Inflammatory macrophage treated with lipopolysaccharide for 4 hours (primary cell): ENCODE measurements around the gene SAP130.
"Not testable (repeated sequence)": the region's sequence is repeated elsewhere in the genome, so short reads cannot be mapped to it uniquely, and the experiment has no call there.

Experiments used
- DNase-seq: peaks from one replicate; pipeline ENCODE4 v3.0.0-alpha.2; 2020

Gene SAP130

GRCh38 chr2:127945281-127945680 lies 82.6 kb downstream of the SAP130 start:
- DNase-seq, result no peak

- no peak for DNase-seq
Measured at GRCh38 chr2:127943186-127943585, 84.7 kb downstream of the SAP130 start.

- DNase-seq, result no peak
Measured at GRCh38 chr2:127942002-127942401, 85.9 kb downstream of the SAP130 start.

GRCh38 chr2:127941461-127941860 lies 86.4 kb downstream of the SAP130 start:
- DNase-seq, result no peak

GRCh38 chr2:127940641-127941040 lies 87.2 kb downstream of the SAP130 start:
- no peak for DNase-seq

- no peak for DNase-seq
Measured at GRCh38 chr2:127935337-127935736, 92.5 kb downstream of the SAP130 start.

GRCh38 chr2:127932199-127932876 lies 95.5 kb downstream of the SAP130 start:
- DNase-seq, result peak; percentile 6

- no peak for DNase-seq
Measured at GRCh38 chr2:127929449-127929848, 98.4 kb downstream of the SAP130 start.

- no peak for DNase-seq
Measured at GRCh38 chr2:127927384-127927783, 100.5 kb downstream of the SAP130 start.

- no peak for DNase-seq
Measured at GRCh38 chr2:127917916-127918315, 109.9 kb downstream of the SAP130 start.

GRCh38 chr2:127913808-127914457 lies 113.9 kb downstream of the SAP130 start:
- DNase-seq, result no peak

GRCh38 chr2:127911737-127912136 lies 116.1 kb downstream of the SAP130 start:
- DNase-seq, result peak; percentile 50

- no peak for DNase-seq
Measured at GRCh38 chr2:127910415-127910814, 117.4 kb downstream of the SAP130 start.

- no peak for DNase-seq
Measured at GRCh38 chr2:127909019-127909418, 118.8 kb downstream of the SAP130 start.

- not testable (repeated sequence) for DNase-seq
Measured at GRCh38 chr2:127907733-127908400, 120.0 kb downstream of the SAP130 start.

GRCh38 chr2:127906206-127906926 lies 121.5 kb downstream of the SAP130 start:
- no peak for DNase-seq

GRCh38 chr2:127901339-127902056 lies 126.4 kb downstream of the SAP130 start:
- no peak for DNase-seq

GRCh38 chr2:127897531-127898211 lies 130.2 kb downstream of the SAP130 start:
- no peak for DNase-seq

GRCh38 chr2:127893494-127893893 lies 134.4 kb downstream of the SAP130 start:
- no peak for DNase-seq

- DNase-seq, result no peak
Measured at GRCh38 chr2:127893033-127893432, 134.8 kb downstream of the SAP130 start.

GRCh38 chr2:127891811-127892210 lies 136.0 kb downstream of the SAP130 start:
- DNase-seq, result no peak
